Measurements from ENCODE around the gene KRTAP5-6.

Gene KRTAP5-6

GRCh38 chr11:1696608-1697570 is at the start of gene KRTAP5-6:
KRTAP5-6 (plus strand) TSS chr11:1697195; CDS start chr11:1697246, 51 bp downstream.
- H4K20me1 ChIP-seq (ENCODE audit: insufficient read depth, low read length): no peaks in the 10 kb centered on the region
- no peaks in the 10 kb centered on the region for H3K27me3 ChIP-seq (ENCODE audit: insufficient read depth, low read length)
- H3F3A ChIP-seq (ENCODE audit: insufficient read depth, low read length): no peaks in the 10 kb centered on the region
- H3K9me3 ChIP-seq (ENCODE audit: low read length): no peaks in the 10 kb centered on the region
- no peaks in the 10 kb centered on the region for H3K4me1 ChIP-seq (ENCODE audit: insufficient read depth, low read length, severe bottlenecking)
- no peak within 1 kb of the TSS for H3K4me3 ChIP-seq (ENCODE audit: low read depth, low read length, poor library complexity, severe bottlenecking)
- no peaks in the 10 kb centered on the region for H3K79me2 ChIP-seq (ENCODE audit: insufficient read depth, low read length)
- H2AFZ ChIP-seq (ENCODE audit: low read length): no peak within 1 kb of the TSS
- H3K9me2 ChIP-seq (ENCODE audit: low read depth, low read length): no peaks in the 10 kb centered on the region
- no peak within 1 kb of the TSS for H3K4me2 ChIP-seq (ENCODE audit: low read length)
- H3K27ac ChIP-seq (ENCODE audit: low read depth, low read length, poor library complexity, severe bottlenecking): no peak within 1 kb of the TSS
- no peak within 1 kb of the TSS for H3K9ac ChIP-seq (ENCODE audit: low read length)
- H3K36me3 ChIP-seq (ENCODE audit: insufficient read depth, low read length): no peaks in the 10 kb centered on the region
- no peak for TF ChIP-seq CTCF (IDR thresholded peaks at IDR 0.05; ENCODE audit: low read length)
- TF ChIP-seq EZH2 (IDR thresholded peaks at IDR 0.05; ENCODE audit: borderline replicate concordance, low read length): no peak

- H3K27ac ChIP-seq (ENCODE audit: low read depth, low read length, poor library complexity, severe bottlenecking): no peak overlapping the region
- no peaks in the 10 kb centered on the region for H4K20me1 ChIP-seq (ENCODE audit: insufficient read depth, low read length)
- no peaks in the 10 kb centered on the region for H3K4me1 ChIP-seq (ENCODE audit: insufficient read depth, low read length, severe bottlenecking)
- H3K9ac ChIP-seq (ENCODE audit: low read length): no peak overlapping the region
- H3K9me2 ChIP-seq (ENCODE audit: low read depth, low read length): no peaks in the 10 kb centered on the region
- H3K9me3 ChIP-seq (ENCODE audit: low read length): no peaks in the 10 kb centered on the region
- H3K4me3 ChIP-seq (ENCODE audit: low read depth, low read length, poor library complexity, severe bottlenecking): no peak overlapping the region
- no peaks in the 10 kb centered on the region for H3K36me3 ChIP-seq (ENCODE audit: insufficient read depth, low read length)
- TF ChIP-seq EZH2 (IDR thresholded peaks at IDR 0.05; ENCODE audit: borderline replicate concordance, low read length) (no peak), CTCF (IDR thresholded peaks at IDR 0.05; ENCODE audit: low read length) (no peak)
- peaks cover under 1% of the 10 kb centered on the region; the same call in 1 of the 2 replicates for H3K27me3 ChIP-seq (ENCODE audit: insufficient read depth, low read length)
- no peak overlapping the region for H3K4me2 ChIP-seq (ENCODE audit: low read length)
- H2AFZ ChIP-seq (ENCODE audit: low read length): no peak overlapping the region
- H3F3A ChIP-seq (ENCODE audit: insufficient read depth, low read length): no peaks in the 10 kb centered on the region
- H3K79me2 ChIP-seq (ENCODE audit: insufficient read depth, low read length): no peaks in the 10 kb centered on the region
Measured at GRCh38 chr11:1647901-1648652, 48.9 kb upstream of the KRTAP5-6 start.

GRCh38 chr11:1648653-1649420 is 48.2 kb upstream of the KRTAP5-6 start:
- no peaks in the 10 kb centered on the region for H3K79me2 ChIP-seq (ENCODE audit: insufficient read depth, low read length)
- H4K20me1 ChIP-seq (ENCODE audit: insufficient read depth, low read length): no peaks in the 10 kb centered on the region
- no peak overlapping the region for H2AFZ ChIP-seq (ENCODE audit: low read length)
- H3K4me3 ChIP-seq (ENCODE audit: low read depth, low read length, poor library complexity, severe bottlenecking): no peak overlapping the region
- no peaks in the 10 kb centered on the region for H3K36me3 ChIP-seq (ENCODE audit: insufficient read depth, low read length)
- no peaks in the 10 kb centered on the region for H3F3A ChIP-seq (ENCODE audit: insufficient read depth, low read length)
- H3K27ac ChIP-seq (ENCODE audit: low read depth, low read length, poor library complexity, severe bottlenecking): no peak overlapping the region
- no peaks in the 10 kb centered on the region for H3K9me3 ChIP-seq (ENCODE audit: low read length)
- H3K9me2 ChIP-seq (ENCODE audit: low read depth, low read length): no peaks in the 10 kb centered on the region
- H3K9ac ChIP-seq (ENCODE audit: low read length): no peak overlapping the region
- H3K27me3 ChIP-seq (ENCODE audit: insufficient read depth, low read length): peaks cover 6% of the 10 kb centered on the region; the same call in 1 of the 2 replicates
- H3K4me2 ChIP-seq (ENCODE audit: low read length): no peak overlapping the region
- no peaks in the 10 kb centered on the region for H3K4me1 ChIP-seq (ENCODE audit: insufficient read depth, low read length, severe bottlenecking)
- TF ChIP-seq CTCF (IDR thresholded peaks at IDR 0.05; ENCODE audit: low read length): no peak
- no peak for TF ChIP-seq EZH2 (IDR thresholded peaks at IDR 0.05; ENCODE audit: borderline replicate concordance, low read length)
